HAP-1 (cell line): ENCODE measurements around the gene CEACAM20.
"Not testable (repeated sequence)": the region's sequence is repeated elsewhere in the genome, so short reads cannot be mapped to it uniquely, and the experiment has no call there.

Experiments used
- DNase-seq, 2 experiments: peaks; one replicate each; pipeline ENCODE4 v3.0.0-alpha.2; 2016 to 2020; ENCODE audit warnings: low spot score in 2 of 2
- H3K27me3 ChIP-seq: fragments of 250-450 bp; sonication (Bioruptor Pico); 2 replicates; pipeline ENCODE4 v1.5.1; 2020; ENCODE audit warnings: low read depth, mild to moderate bottlenecking, moderate library complexity
- H3K36me3 ChIP-seq: fragments of 250-450 bp; sonication (Bioruptor Pico); replicated peaks from 2 replicates; pipeline ENCODE4 v1.5.1; 2020; ENCODE audit warnings: mild to moderate bottlenecking
- H3K4me1 ChIP-seq: fragments of 250-450 bp; sonication (Bioruptor Pico); 2 replicates; pipeline ENCODE4 v1.5.1; 2020; ENCODE audit warnings: mild to moderate bottlenecking
- H3K4me3 ChIP-seq: fragments of 250-450 bp; sonication (Bioruptor Pico); 2 replicates; pipeline ENCODE4 v1.5.1; 2020; ENCODE audit warnings: mild to moderate bottlenecking, moderate library complexity
- H3K9me3 ChIP-seq: fragments of 250-450 bp; sonication (Bioruptor Pico); 2 replicates; pipeline ENCODE4 v1.5.1; 2020; ENCODE audit warnings: mild to moderate bottlenecking, moderate library complexity
- in situ Hi-C: fragments of 300-500 bp; cut with MboI; formaldehyde crosslinking; loops from 3 replicates; pipeline ENCODE4 v1.14.3; 2020; ENCODE audit warnings: low sequenced_read_pairs, inconsistent platforms, mixed read lengths

Gene CEACAM20

GRCh38 chr19:44566984-44567383, 37.5 kb upstream of the CEACAM20 start:
- Histone ChIP-seq H3K4me1 (peaks cover 14% of the 10 kb centered on the region), H3K4me3 (no peak overlapping the region), H3K36me3 (no peaks in the 10 kb centered on the region), H3K9me3 (no peaks in the 10 kb centered on the region), H3K27me3 (peaks cover 8% of the 10 kb centered on the region)
- in situ Hi-C loops: no loop called here
- no peak for DNase-seq

GRCh38 chr19:44563086-44563655, 33.7 kb upstream of the CEACAM20 start:
- in situ Hi-C loops, DNase-seq, H3K36me3 ChIP-seq, H3K4me3 ChIP-seq, H3K9me3 ChIP-seq: not testable (repeated sequence)
- H3K27me3 ChIP-seq: peaks cover 12% of the 10 kb centered on the region
- H3K4me1 ChIP-seq: peaks cover 14% of the 10 kb centered on the region

DNA sequence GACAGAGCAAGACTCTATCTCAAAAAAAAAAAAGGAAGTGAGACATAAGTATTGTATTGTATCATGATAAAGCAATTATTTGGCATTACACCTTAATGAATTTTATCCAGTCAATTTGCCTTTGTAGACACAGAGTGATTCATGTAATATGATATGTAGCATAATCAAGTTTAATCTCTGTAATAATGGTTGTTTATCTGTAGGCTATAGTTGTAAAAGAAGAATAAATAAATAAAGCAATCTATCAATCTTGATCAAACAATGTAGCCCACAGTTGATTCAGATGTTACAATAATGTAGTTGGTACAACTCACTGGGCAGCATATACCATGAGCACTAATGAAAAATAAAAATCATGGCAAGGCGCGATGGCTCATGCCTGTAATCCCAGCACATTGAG, 28.5 kb upstream of the CEACAM20 start:
- no peak for DNase-seq
- in situ Hi-C loops: no loop called here
- H3K4me3 ChIP-seq: no peak overlapping the region
- no peaks in the 10 kb centered on the region for H3K36me3 ChIP-seq
- H3K27me3 ChIP-seq: peaks cover 17% of the 10 kb centered on the region
- H3K9me3 ChIP-seq: no peaks in the 10 kb centered on the region
- H3K4me1 ChIP-seq: no peaks in the 10 kb centered on the region

DNA sequence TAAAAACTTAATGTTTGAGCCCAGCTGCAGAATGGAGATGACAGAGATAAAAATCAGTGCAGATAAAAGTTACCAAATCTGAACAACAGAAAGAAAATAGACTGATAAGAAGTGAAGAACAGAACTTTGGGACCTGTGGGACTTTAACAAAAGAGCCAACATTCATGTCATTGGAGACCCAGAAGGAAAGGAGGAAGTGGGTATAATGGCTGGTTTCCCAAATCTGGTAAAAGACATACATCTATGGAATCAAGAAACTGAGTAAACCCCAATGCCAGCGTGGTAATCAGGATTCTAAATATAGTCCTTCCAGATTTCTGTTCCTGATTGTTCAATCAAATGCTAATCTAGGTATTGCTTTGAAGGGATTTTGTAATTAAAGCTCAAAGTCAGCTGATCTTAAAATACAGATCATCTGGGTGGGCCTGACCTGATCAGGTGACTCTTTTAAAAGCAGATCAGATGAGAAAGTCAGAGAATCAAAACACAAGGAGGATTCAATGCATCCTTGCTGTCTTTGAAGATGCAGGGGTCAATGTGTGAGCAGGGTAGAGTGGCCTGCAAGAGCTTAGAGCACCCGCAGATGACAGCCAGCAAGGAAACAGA, 25.3 kb upstream of the CEACAM20 start:
- no peak for DNase-seq
- in situ Hi-C loops: no loop called here
- Histone ChIP-seq H3K4me3 (no peak overlapping the region), H3K36me3 (no peaks in the 10 kb centered on the region), H3K4me1 (no peaks in the 10 kb centered on the region), H3K9me3 (no peaks in the 10 kb centered on the region), H3K27me3 (peaks cover 13% of the 10 kb centered on the region)

DNA sequence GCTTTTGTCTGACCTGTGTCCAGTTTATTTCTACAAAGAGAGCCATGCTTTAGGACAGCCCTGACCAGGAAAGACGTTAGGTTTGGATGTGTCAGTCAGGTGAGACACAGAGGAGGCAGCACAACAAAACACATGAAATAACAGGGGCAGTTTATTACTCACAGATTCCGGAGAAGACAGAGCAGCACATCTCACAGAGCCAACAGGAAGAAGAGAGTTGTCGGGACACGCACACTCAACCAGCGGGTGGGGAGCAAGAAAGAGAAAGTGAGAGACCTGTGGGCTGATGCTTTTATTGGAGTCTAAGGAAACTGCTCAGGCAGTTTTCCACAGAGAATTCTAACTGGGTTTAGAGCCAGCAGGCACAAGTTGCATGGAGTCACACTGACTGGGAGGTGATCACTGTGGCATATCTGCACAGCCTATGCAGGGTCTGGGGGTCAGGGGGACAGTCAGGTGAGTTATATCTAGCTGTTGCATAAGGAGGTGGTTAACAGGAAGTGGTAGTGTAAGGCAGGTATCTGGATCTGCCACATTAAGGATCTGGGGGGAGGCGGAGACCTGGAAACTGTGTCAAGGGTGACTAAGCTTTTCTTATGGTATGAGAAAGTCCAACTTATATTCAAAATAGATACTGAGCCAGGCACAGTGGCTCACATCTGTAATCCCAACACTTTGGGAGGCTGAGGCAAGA, 24.1 kb upstream of the CEACAM20 start:
- Histone ChIP-seq H3K36me3 (no peaks in the 10 kb centered on the region), H3K9me3 (no peaks in the 10 kb centered on the region), H3K4me1 (no peaks in the 10 kb centered on the region), H3K4me3 (no peak overlapping the region), H3K27me3 (peaks cover 13% of the 10 kb centered on the region)
- in situ Hi-C loops: no loop called here
- no peak for DNase-seq

- H3K27me3 ChIP-seq: peaks cover 13% of the 10 kb centered on the region
- H3K36me3 ChIP-seq: no peaks in the 10 kb centered on the region
- H3K9me3 ChIP-seq: no peaks in the 10 kb centered on the region
- in situ Hi-C loops: no loop called here
- no peak overlapping the region for H3K4me3 ChIP-seq
- DNase-seq: peak; percentile 22 to 83
- H3K4me1 ChIP-seq: no peaks in the 10 kb centered on the region
Measured at GRCh38 chr19:44552324-44552723, 22.8 kb upstream of the CEACAM20 start.

- no peak overlapping the region for H3K4me3 ChIP-seq
- in situ Hi-C loops: no loop called here
- no peaks in the 10 kb centered on the region for H3K9me3 ChIP-seq
- DNase-seq: no peak
- peaks cover 13% of the 10 kb centered on the region for H3K27me3 ChIP-seq
- H3K36me3 ChIP-seq: no peaks in the 10 kb centered on the region
- H3K4me1 ChIP-seq: no peaks in the 10 kb centered on the region
Measured at GRCh38 chr19:44551850-44552249, 22.4 kb upstream of the CEACAM20 start.

DNA sequence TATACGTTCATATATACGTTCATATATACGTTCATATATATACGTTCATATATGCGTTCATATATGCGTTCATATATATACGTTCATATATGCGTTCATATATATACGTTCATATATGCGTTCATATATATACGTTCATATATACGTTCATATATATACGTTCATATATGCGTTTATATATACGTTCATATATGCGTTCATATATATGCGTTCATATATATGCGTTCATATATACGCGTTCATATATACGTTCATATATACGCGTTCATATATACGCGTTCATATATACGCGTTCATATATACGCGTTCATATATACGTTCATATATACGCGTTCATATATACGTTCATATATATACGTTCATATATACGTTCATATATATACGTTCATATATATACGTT, 21.5 kb upstream of the CEACAM20 start:
- DNase-seq, H3K4me3 ChIP-seq, H3K4me1 ChIP-seq, H3K27me3 ChIP-seq, H3K36me3 ChIP-seq, in situ Hi-C loops, H3K9me3 ChIP-seq: not testable (repeated sequence)

DNA sequence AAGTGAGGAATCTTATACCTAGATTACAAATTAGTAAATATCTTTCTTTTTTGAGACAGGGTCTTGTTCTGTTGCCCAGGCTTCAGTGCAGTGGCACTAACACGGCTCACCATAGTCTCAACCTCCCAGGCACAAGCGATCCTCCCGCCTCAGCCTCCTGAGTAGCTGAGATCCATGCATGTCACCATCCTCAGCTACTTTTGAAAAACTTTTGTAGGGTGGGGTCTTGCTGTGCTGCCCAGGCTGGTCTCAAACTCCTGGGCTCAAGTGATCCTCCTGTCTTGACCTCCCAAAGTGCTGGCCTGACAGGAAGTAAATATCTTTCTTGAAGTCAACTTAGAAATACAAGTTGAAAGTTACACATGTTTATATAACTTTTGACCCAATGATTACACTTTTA, 20.0 kb upstream of the CEACAM20 start:
- DNase-seq: no peak
- Histone ChIP-seq H3K27me3 (peaks cover 1% of the 10 kb centered on the region), H3K4me1 (no peaks in the 10 kb centered on the region)

GRCh38 chr19:44548736-44549135, 19.3 kb upstream of the CEACAM20 start:
- Histone ChIP-seq H3K27me3 (no peaks in the 10 kb centered on the region), H3K4me1 (no peaks in the 10 kb centered on the region), H3K4me3 (no peak overlapping the region), H3K9me3 (no peaks in the 10 kb centered on the region), H3K36me3 (no peaks in the 10 kb centered on the region)
- in situ Hi-C loops: no loop called here
- no peak for DNase-seq

More for the DNA sequence above, 20.0 kb upstream of the CEACAM20 start:
- Histone ChIP-seq H3K9me3 (no peaks in the 10 kb centered on the region), H3K4me3 (no peak overlapping the region), H3K36me3 (no peaks in the 10 kb centered on the region)
- in situ Hi-C loops: no loop called here

GRCh38 chr19:44544031-44544430, 14.6 kb upstream of the CEACAM20 start:
- H3K27me3 ChIP-seq: no peaks in the 10 kb centered on the region
- no peak overlapping the region for H3K4me3 ChIP-seq
- DNase-seq: no peak
- H3K4me1 ChIP-seq: no peaks in the 10 kb centered on the region
- in situ Hi-C loops: no loop called here
- H3K9me3 ChIP-seq: no peaks in the 10 kb centered on the region
- H3K36me3 ChIP-seq: no peaks in the 10 kb centered on the region

DNA sequence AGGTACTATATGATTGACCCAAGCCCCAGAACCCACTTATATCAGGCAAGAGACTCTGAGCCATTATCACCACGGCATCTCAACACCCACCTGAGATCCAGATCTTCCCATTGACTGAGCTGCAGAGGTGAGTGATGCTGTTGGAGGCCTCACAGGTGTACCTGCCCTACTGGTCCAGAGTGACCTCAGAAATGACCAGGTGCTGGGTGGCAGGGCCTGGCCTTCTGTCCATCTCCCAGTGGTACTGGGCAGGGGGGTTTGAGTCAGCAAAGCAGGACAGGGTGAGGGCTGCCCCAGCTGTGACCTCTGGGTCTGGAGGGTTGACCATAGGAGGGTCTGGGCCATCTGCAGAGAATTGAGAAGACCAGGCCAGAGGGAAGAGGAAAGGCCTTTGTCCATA, 13.2 kb upstream of the CEACAM20 start:
- no peaks in the 10 kb centered on the region for H3K4me1 ChIP-seq
- DNase-seq: no peak
- in situ Hi-C loops: no loop called here

DNA sequence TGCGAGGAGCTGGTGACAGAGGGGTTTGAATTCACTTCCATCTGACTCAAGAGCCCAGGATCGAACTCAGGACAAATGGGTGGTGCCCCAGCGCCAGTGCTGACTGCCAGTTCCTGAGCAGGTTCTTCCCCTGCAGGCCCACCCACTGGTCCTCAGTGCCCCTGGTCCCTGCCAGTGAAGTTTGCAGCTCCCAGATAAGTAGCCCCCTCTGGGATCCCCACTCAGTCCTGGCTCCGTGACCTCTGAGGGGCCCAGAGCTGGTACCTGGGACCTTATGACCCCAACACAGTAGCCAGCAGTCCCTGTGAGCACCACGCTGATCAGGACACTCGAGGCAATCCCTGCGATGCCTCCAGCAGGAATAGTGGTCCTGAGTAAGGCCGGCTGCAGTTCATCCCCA, 11.3 kb upstream of the CEACAM20 start:
- Histone ChIP-seq H3K27me3 (no peaks in the 10 kb centered on the region), H3K9me3 (no peaks in the 10 kb centered on the region), H3K36me3 (no peaks in the 10 kb centered on the region), H3K4me1 (no peaks in the 10 kb centered on the region), H3K4me3 (no peak overlapping the region)
- in situ Hi-C loops: no loop called here
- DNase-seq: no peak

More for the DNA sequence above, 13.2 kb upstream of the CEACAM20 start:
- Histone ChIP-seq H3K27me3 (no peaks in the 10 kb centered on the region), H3K36me3 (no peaks in the 10 kb centered on the region), H3K9me3 (no peaks in the 10 kb centered on the region), H3K4me3 (no peak overlapping the region)

GRCh38 chr19:44539991-44540390, 10.5 kb upstream of the CEACAM20 start:
- DNase-seq: no peak
- in situ Hi-C loops: no loop called here
- H3K9me3 ChIP-seq: no peaks in the 10 kb centered on the region

More at GRCh38 chr19:44539991-44540390, 10.5 kb upstream of the CEACAM20 start:
- Histone ChIP-seq H3K36me3 (no peaks in the 10 kb centered on the region), H3K4me3 (no peak overlapping the region), H3K4me1 (no peaks in the 10 kb centered on the region), H3K27me3 (no peaks in the 10 kb centered on the region)
